ENCODE data around the gene MKRN2OS.
"Not testable (repeated sequence)": the region's sequence is repeated elsewhere in the genome, so short reads cannot be mapped to it uniquely, and the experiment has no call there.

MKRN2OS gene

GRCh38 chr3:12560505-12561190, 15.3 kb upstream of the MKRN2OS start:
- no peak for DNase-seq

- no peak for DNase-seq
These were observed 14.2 kb upstream of the MKRN2OS start for GRCh38 chr3:12559520-12559919.

GRCh38 chr3:12558706-12559105, 13.4 kb upstream of the MKRN2OS start:
- no peak for DNase-seq

GRCh38 chr3:12557473-12558100, 12.3 kb upstream of the MKRN2OS start:
- DNase-seq, result no peak

GRCh38 chr3:12556690-12557472, 11.6 kb upstream of the MKRN2OS start, which contains the start of gene MKRN2:
MKRN2 (plus strand) TSS chr3:12557087; CDS start chr3:12557151, 64 bp downstream.
- peak; percentile 92 for DNase-seq

GRCh38 chr3:12556314-12556689, 11.0 kb upstream of the MKRN2OS start:
- no peak for DNase-seq

GRCh38 chr3:12553921-12554391, 8.7 kb upstream of the MKRN2OS start:
- peak; percentile 47 for DNase-seq

- no peak for DNase-seq
These were observed 4.9 kb upstream of the MKRN2OS start for GRCh38 chr3:12549971-12550760.

GRCh38 chr3:12544652-12545472, 437 bp downstream of the MKRN2OS start:
- DNase-seq, result no peak

- DNase-seq, result not testable (repeated sequence)
These were observed 1.8 kb downstream of the MKRN2OS start for GRCh38 chr3:12543497-12543896.

- no peak for DNase-seq
These were observed 3.7 kb downstream of the MKRN2OS start for GRCh38 chr3:12541625-12542024.

GRCh38 chr3:12536423-12536822, 8.9 kb downstream of the MKRN2OS start:
- no peak for DNase-seq

GRCh38 chr3:12532182-12532581, 13.1 kb downstream of the MKRN2OS start:
- DNase-seq, result no peak

- DNase-seq, result no peak
These were observed 17.5 kb downstream of the MKRN2OS start for GRCh38 chr3:12527757-12528143.

GRCh38 chr3:12522721-12523120, 22.6 kb downstream of the MKRN2OS start:
- DNase-seq, result no peak

GRCh38 chr3:12521010-12521409, 24.3 kb downstream of the MKRN2OS start:
- no peak for DNase-seq

- DNase-seq, result no peak
These were observed 26.9 kb downstream of the MKRN2OS start for GRCh38 chr3:12518261-12519028.

- no peak for DNase-seq
These were observed 28.4 kb downstream of the MKRN2OS start for GRCh38 chr3:12516873-12517272.

GRCh38 chr3:12515631-12516030, 29.7 kb downstream of the MKRN2OS start:
- no peak for DNase-seq

GRCh38 chr3:12513694-12514446, 31.4 kb downstream of the MKRN2OS start:
- no peak for DNase-seq

Data from right hindlimb (tissue), 1 donor.